ENCODE measurements around the gene SRPRA.
"Not testable (repeated sequence)": the region's sequence is repeated elsewhere in the genome, so short reads cannot be mapped to it uniquely, and the experiment has no call there.

DNA sequence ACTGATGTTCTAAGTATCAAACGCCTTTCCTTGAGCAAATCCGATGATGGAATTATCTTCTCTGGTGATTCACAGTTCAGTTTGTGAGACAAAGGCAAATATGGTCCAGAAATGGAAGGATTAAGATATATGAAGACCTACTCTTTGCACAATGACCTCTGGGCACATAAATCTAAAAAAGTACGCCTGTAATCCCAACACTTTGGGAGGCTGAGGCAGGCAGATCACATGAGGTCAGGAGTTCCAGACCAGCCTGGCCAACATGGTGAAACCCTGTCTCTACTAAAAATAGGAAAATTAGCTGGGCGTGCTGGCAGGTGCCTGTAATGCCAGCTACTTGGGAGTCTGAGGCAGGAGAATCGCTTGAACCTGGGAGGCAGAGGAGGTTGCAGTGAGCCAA, 13.2 kb downstream of the SRPRA start:
- TF ChIP-seq, protein P1, sequence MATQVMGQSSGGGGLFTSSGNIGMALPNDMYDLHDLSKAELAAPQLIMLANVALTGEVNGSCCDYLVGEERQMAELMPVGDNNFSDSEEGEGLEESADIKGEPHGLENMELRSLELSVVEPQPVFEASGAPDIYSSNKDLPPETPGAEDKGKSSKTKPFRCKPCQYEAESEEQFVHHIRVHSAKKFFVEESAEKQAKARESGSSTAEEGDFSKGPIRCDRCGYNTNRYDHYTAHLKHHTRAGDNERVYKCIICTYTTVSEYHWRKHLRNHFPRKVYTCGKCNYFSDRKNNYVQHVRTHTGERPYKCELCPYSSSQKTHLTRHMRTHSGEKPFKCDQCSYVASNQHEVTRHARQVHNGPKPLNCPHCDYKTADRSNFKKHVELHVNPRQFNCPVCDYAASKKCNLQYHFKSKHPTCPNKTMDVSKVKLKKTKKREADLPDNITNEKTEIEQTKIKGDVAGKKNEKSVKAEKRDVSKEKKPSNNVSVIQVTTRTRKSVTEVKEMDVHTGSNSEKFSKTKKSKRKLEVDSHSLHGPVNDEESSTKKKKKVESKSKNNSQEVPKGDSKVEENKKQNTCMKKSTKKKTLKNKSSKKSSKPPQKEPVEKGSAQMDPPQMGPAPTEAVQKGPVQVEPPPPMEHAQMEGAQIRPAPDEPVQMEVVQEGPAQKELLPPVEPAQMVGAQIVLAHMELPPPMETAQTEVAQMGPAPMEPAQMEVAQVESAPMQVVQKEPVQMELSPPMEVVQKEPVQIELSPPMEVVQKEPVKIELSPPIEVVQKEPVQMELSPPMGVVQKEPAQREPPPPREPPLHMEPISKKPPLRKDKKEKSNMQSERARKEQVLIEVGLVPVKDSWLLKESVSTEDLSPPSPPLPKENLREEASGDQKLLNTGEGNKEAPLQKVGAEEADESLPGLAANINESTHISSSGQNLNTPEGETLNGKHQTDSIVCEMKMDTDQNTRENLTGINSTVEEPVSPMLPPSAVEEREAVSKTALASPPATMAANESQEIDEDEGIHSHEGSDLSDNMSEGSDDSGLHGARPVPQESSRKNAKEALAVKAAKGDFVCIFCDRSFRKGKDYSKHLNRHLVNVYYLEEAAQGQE (IDR thresholded peaks at IDR 0.05) = not testable (repeated sequence)
- TF ChIP-seq, protein P2, sequence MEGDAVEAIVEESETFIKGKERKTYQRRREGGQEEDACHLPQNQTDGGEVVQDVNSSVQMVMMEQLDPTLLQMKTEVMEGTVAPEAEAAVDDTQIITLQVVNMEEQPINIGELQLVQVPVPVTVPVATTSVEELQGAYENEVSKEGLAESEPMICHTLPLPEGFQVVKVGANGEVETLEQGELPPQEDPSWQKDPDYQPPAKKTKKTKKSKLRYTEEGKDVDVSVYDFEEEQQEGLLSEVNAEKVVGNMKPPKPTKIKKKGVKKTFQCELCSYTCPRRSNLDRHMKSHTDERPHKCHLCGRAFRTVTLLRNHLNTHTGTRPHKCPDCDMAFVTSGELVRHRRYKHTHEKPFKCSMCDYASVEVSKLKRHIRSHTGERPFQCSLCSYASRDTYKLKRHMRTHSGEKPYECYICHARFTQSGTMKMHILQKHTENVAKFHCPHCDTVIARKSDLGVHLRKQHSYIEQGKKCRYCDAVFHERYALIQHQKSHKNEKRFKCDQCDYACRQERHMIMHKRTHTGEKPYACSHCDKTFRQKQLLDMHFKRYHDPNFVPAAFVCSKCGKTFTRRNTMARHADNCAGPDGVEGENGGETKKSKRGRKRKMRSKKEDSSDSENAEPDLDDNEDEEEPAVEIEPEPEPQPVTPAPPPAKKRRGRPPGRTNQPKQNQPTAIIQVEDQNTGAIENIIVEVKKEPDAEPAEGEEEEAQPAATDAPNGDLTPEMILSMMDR (IDR thresholded peaks at IDR 0.05; ENCODE audit: low read depth, low read length, missing input control) = not testable (repeated sequence)
- TF ChIP-seq JUND (IDR thresholded peaks at IDR 0.05); GABPA (IDR thresholded peaks at IDR 0.05 in 1 of 2, conservative IDR thresholded peaks at IDR 0.05 in 1 of 2): not testable (repeated sequence)
- TF ChIP-seq, protein P3, sequence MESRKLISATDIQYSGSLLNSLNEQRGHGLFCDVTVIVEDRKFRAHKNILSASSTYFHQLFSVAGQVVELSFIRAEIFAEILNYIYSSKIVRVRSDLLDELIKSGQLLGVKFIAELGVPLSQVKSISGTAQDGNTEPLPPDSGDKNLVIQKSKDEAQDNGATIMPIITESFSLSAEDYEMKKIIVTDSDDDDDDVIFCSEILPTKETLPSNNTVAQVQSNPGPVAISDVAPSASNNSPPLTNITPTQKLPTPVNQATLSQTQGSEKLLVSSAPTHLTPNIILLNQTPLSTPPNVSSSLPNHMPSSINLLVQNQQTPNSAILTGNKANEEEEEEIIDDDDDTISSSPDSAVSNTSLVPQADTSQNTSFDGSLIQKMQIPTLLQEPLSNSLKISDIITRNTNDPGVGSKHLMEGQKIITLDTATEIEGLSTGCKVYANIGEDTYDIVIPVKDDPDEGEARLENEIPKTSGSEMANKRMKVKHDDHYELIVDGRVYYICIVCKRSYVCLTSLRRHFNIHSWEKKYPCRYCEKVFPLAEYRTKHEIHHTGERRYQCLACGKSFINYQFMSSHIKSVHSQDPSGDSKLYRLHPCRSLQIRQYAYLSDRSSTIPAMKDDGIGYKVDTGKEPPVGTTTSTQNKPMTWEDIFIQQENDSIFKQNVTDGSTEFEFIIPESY (IDR thresholded peaks at IDR 0.05) = not testable (repeated sequence)

Measured in liver (tissue), 3 donors.